Upper lobe of left lung (tissue), 6 donors: ENCODE measurements around the gene CNTN2. TPM values are rescaled to one million over a fixed set of nuclear protein-coding genes. Genes with fewer than 3 reads are reported as not detected.

Source experiments
- ATAC-seq, 2 donors: fragments of 200-7000 bp; cut with Tn5 transposase; one replicate each; pipeline ENCODE4 v1.9.1; 2022; ENCODE audit warnings: mild to moderate bottlenecking in 2 of 2, moderate library complexity in 2 of 2; ENCODE audit not compliant: low FRiP score in 2 of 2
- DNase-seq, 2 donors: peaks; one replicate each; pipeline ENCODE4 v3.0.0-alpha.2; 2019 to 2020
- H3K27ac ChIP-seq, 4 donors: fragments of 200-600 bp; sonication (generic); one replicate each; pipeline ENCODE4 v1.5.1; 2016 to 2019
- H3K27me3 ChIP-seq, 4 donors: fragments of 200-600 bp; sonication (generic); one replicate each; pipeline ENCODE4 v1.5.1; 2017 to 2019
- H3K36me3 ChIP-seq, 4 donors: fragments of 200-600 bp; sonication (generic); one replicate each; pipeline ENCODE4 v1.5.1; 2016 to 2019
- H3K4me1 ChIP-seq, 4 donors: fragments of 200-600 bp; sonication (generic); one replicate each; pipeline ENCODE4 v1.5.1; 2018 to 2019
- H3K4me3 ChIP-seq, 4 donors: fragments of 200-600 bp; sonication (generic); one replicate each; pipeline ENCODE4 v1.5.1; 2017 to 2019; ENCODE audit warnings: mild to moderate bottlenecking in 2 of 4, moderate library complexity in 1 of 4
- H3K9me3 ChIP-seq, 4 donors: fragments of 200-600 bp; sonication (generic); one replicate each; pipeline ENCODE4 v1.5.1; 2018 to 2019
- CTCF ChIP-seq, 6 experiments: fragments of 450-650 bp in 4 of 6; fragments of 200-600 bp in 2 of 6; sonication (generic) in 2 of 6; IDR thresholded peaks; one replicate each; pipeline ENCODE4 v1.5.1; 2016 to 2019; ENCODE audit warnings: antibody characterized with exemption in 6 of 6
- EP300 ChIP-seq, 4 donors: sonication (generic); formaldehyde crosslinking; IDR thresholded peaks; one replicate each; pipeline ENCODE4 v1.5.1; 2017; ENCODE audit warnings: antibody characterized with exemption in 4 of 4, control low read depth in 2 of 4
- POLR2A ChIP-seq, 4 donors: fragments of 450-650 bp; IDR thresholded peaks; one replicate each; pipeline ENCODE4 v1.5.1; 2016 to 2017; ENCODE audit warnings: antibody characterized with exemption in 4 of 4, mild to moderate bottlenecking in 2 of 4
- POLR2AphosphoS5 ChIP-seq, 2 donors: sonication (generic); formaldehyde crosslinking; IDR thresholded peaks; one replicate each; pipeline ENCODE4 v1.5.1; 2017; ENCODE audit warnings: antibody characterized with exemption in 2 of 2
- WGBS, 2 donors: methylation state at CpG; one replicate each; pipeline ENCODE4 v1.1.5; 2017 to 2018; 5-methylcytosine and 5-hydroxymethylcytosine counted together
- total RNA-seq, 6 donors: library from RNA; depleted of rRNA in 4 of 6; stranded (reverse); fragments of >200 nt in 4 of 6; gene quantifications; one replicate each; pipeline versions ENCODE4 v1.1.0 to v1.2.1, GENCODE V29; 2016 to 2021
- donor health status: DM: no; HTN: no; CAD: no; lungs with moderate emphysema.
- donor health status: DM: no; HTN: yes; CAD: no; lungs with severe emphysema.

Gene CNTN2
- total RNA-seq, 6 donors from 2014 or later, result not detected

GRCh38 chr1:205073511-205073910 lies 30.5 kb downstream of the CNTN2 start:
- no peak overlapping the region for H3K4me3 ChIP-seq
- H3K9me3 ChIP-seq, result no peaks in the 10 kb centered on the region
- no peaks in the 10 kb centered on the region for H3K36me3 ChIP-seq
- peak in 1 of 2 donors; percentile 55 for DNase-seq
- WGBS, 2 donors, result 89 to 93% methylated on average over 9 to 12 of the region's 12 CpGs
- H3K4me1 ChIP-seq, result no peaks in the 10 kb centered on the region
- TF ChIP-seq EP300 (IDR thresholded peaks at IDR 0.05), result no peak
- ATAC-seq, result no peak
- H3K27ac ChIP-seq, result no peak overlapping the region
- no peaks in the 10 kb centered on the region for H3K27me3 ChIP-seq

GRCh38 chr1:205074084-205074483 lies 31.1 kb downstream of the CNTN2 start:
- peak in 1 of 2 donors; percentile 44 for DNase-seq
- TF ChIP-seq CTCF (IDR thresholded peaks at IDR 0.05) (no peak), POLR2AphosphoS5 (IDR thresholded peaks at IDR 0.05) (no peak), EP300 (IDR thresholded peaks at IDR 0.05) (no peak)
- ATAC-seq, result no peak
- no peaks in the 10 kb centered on the region for H3K9me3 ChIP-seq
- H3K27ac ChIP-seq, result no peak overlapping the region
- no peaks in the 10 kb centered on the region for H3K27me3 ChIP-seq
- no peaks in the 10 kb centered on the region for H3K36me3 ChIP-seq
- H3K4me1 ChIP-seq, result no peaks in the 10 kb centered on the region
- WGBS, 2 donors, result 91 to 94% methylated on average over 6 to 11 of the region's 11 CpGs
- H3K4me3 ChIP-seq, result no peak overlapping the region

GRCh38 chr1:205074513-205074912 lies 31.5 kb downstream of the CNTN2 start:
- Histone ChIP-seq H3K4me1 (no peaks in the 10 kb centered on the region), H3K4me3 (no peak overlapping the region), H3K27me3 (no peaks in the 10 kb centered on the region), H3K36me3 (no peaks in the 10 kb centered on the region), H3K27ac (no peak overlapping the region), H3K9me3 (no peaks in the 10 kb centered on the region)
- DNase-seq, result no peak
- no peak for TF ChIP-seq CTCF (IDR thresholded peaks at IDR 0.05)
- 90 to 99% methylated on average over 5 to 7 of the region's 7 CpGs for WGBS, 2 donors
- ATAC-seq, result no peak

- no peaks in the 10 kb centered on the region for H3K27me3 ChIP-seq
- no peaks in the 10 kb centered on the region for H3K4me1 ChIP-seq
- no peak for ATAC-seq
- no peaks in the 10 kb centered on the region for H3K36me3 ChIP-seq
- TF ChIP-seq EP300 (IDR thresholded peaks at IDR 0.05) (no peak), CTCF (IDR thresholded peaks at IDR 0.05) (no peak), POLR2AphosphoS5 (IDR thresholded peaks at IDR 0.05) (no peak), POLR2A (IDR thresholded peaks at IDR 0.05) (no peak)
- no peaks in the 10 kb centered on the region for H3K9me3 ChIP-seq
- H3K27ac ChIP-seq, result no peak overlapping the region
- H3K4me3 ChIP-seq, result no peak overlapping the region
- no peak for DNase-seq
- 63 to 75% methylated on average over 7 of the region's 7 CpGs for WGBS, 2 donors
Observed at GRCh38 chr1:205075642-205076155, 32.7 kb downstream of the CNTN2 start.

GRCh38 chr1:205076245-205076761 lies 33.3 kb downstream of the CNTN2 start:
- no peak for TF ChIP-seq POLR2A (IDR thresholded peaks at IDR 0.05)
- DNase-seq, result no peak
- WGBS, 2 donors, result 79 to 84% methylated on average over 4 of the region's 4 CpGs

GRCh38 chr1:205077158-205077933 lies 34.3 kb downstream of the CNTN2 start:
- TF ChIP-seq POLR2A (IDR thresholded peaks at IDR 0.05) (no peak), POLR2AphosphoS5 (IDR thresholded peaks at IDR 0.05) (no peak), CTCF (IDR thresholded peaks at IDR 0.05) (no peak), EP300 (IDR thresholded peaks at IDR 0.05) (no peak)
- no peak for DNase-seq
- Histone ChIP-seq H3K36me3 (no peaks in the 10 kb centered on the region), H3K4me3 (no peak overlapping the region), H3K4me1 (no peaks in the 10 kb centered on the region), H3K27ac (no peak overlapping the region), H3K9me3 (no peaks in the 10 kb centered on the region), H3K27me3 (no peaks in the 10 kb centered on the region)
- ATAC-seq, result no peak
- WGBS, 2 donors, result 93 to 95% methylated on average over 6 to 7 of the region's 7 CpGs

More at GRCh38 chr1:205076245-205076761, 33.3 kb downstream of the CNTN2 start:
- no peak for ATAC-seq
- H3K36me3 ChIP-seq, result no peaks in the 10 kb centered on the region
- H3K4me1 ChIP-seq, result no peaks in the 10 kb centered on the region
- no peaks in the 10 kb centered on the region for H3K27me3 ChIP-seq
- no peaks in the 10 kb centered on the region for H3K9me3 ChIP-seq
- no peak overlapping the region for H3K27ac ChIP-seq
- H3K4me3 ChIP-seq, result no peak overlapping the region
